Mammary epithelial cell (primary cell): ENCODE results near the gene RARG.

ENCODE experiments used
- EZH2 ChIP-seq: IDR thresholded peaks from 2 replicates; pipeline ENCODE4 v1.6.1; 2012; ENCODE audit warnings: low read length, inconsistent platforms, borderline replicate concordance
- TF ChIP-seq, protein P1 (sequence below), 2 donors: IDR thresholded peaks in 1 of 2; conservative IDR thresholded peaks in 1 of 2; 2 replicates each; pipeline ENCODE4 v1.5.1; 2011 to 2012; ENCODE audit warnings: inconsistent platforms in 2 of 2, low read length in 2 of 2, mild to moderate bottlenecking in 2 of 2, control low read depth in 1 of 2, low read depth in 1 of 2; ENCODE audit not compliant: insufficient read depth in 1 of 2; ENCODE audit errors: extremely low read depth in 1 of 2

GRCh38 chr12:53215497-53215896 is 16.5 kb downstream of the RARG start:
- TF ChIP-seq, protein P1, sequence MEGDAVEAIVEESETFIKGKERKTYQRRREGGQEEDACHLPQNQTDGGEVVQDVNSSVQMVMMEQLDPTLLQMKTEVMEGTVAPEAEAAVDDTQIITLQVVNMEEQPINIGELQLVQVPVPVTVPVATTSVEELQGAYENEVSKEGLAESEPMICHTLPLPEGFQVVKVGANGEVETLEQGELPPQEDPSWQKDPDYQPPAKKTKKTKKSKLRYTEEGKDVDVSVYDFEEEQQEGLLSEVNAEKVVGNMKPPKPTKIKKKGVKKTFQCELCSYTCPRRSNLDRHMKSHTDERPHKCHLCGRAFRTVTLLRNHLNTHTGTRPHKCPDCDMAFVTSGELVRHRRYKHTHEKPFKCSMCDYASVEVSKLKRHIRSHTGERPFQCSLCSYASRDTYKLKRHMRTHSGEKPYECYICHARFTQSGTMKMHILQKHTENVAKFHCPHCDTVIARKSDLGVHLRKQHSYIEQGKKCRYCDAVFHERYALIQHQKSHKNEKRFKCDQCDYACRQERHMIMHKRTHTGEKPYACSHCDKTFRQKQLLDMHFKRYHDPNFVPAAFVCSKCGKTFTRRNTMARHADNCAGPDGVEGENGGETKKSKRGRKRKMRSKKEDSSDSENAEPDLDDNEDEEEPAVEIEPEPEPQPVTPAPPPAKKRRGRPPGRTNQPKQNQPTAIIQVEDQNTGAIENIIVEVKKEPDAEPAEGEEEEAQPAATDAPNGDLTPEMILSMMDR (conservative IDR thresholded peaks at IDR 0.05 in 1 of 2, IDR thresholded peaks at IDR 0.05 in 1 of 2; ENCODE audit: extremely low read depth in 1 of 2, insufficient read depth in 1 of 2, low read depth in 1 of 2, low read length in 2 of 2), result no peak
- TF ChIP-seq EZH2, result no peak
